Nephron (organoid): ENCODE measurements around the gene SOAT2.
"Not testable (repeated sequence)": the region's sequence is repeated elsewhere in the genome, so short reads cannot be mapped to it uniquely, and the experiment has no call there.

Experiments used
- H3K27ac Mint-ChIP-seq, 3 experiments: 2 replicates each; pipeline ENCODE4 v1.8.0; 2020; ENCODE audit warnings: mixed read lengths in 3 of 3, mild to moderate bottlenecking in 2 of 3, moderate library complexity in 1 of 3
- H3K27me3 Mint-ChIP-seq: 2 replicates; pipeline ENCODE4 v1.8.0; 2021; ENCODE audit warnings: low read depth, mild to moderate bottlenecking, moderate library complexity, mixed read lengths
- H3K36me3 Mint-ChIP-seq: 2 replicates; pipeline ENCODE4 v1.8.0; 2020; ENCODE audit warnings: low read depth, mixed read lengths
- H3K4me1 Mint-ChIP-seq: 2 replicates; pipeline ENCODE4 v1.8.0; 2020; ENCODE audit warnings: mixed read lengths
- H3K4me3 Mint-ChIP-seq, 3 experiments: 2 replicates each; pipeline ENCODE4 v1.8.0; 2020; ENCODE audit warnings: mild to moderate bottlenecking in 3 of 3, mixed read lengths in 3 of 3, moderate library complexity in 2 of 3
- H3K9me3 Mint-ChIP-seq: 2 replicates; pipeline ENCODE4 v1.8.0; 2020; ENCODE audit warnings: mixed read lengths
- TF ChIP-seq, protein P1 (sequence below), 3 experiments: fragments of 200-600 bp; sonication (generic); IDR thresholded peaks; one replicate each; pipeline ENCODE4 v1.5.0; 2021; ENCODE audit warnings: antibody characterized with exemption in 3 of 3; ENCODE audit not compliant: unreplicated experiment in 3 of 3

Gene SOAT2

DNA sequence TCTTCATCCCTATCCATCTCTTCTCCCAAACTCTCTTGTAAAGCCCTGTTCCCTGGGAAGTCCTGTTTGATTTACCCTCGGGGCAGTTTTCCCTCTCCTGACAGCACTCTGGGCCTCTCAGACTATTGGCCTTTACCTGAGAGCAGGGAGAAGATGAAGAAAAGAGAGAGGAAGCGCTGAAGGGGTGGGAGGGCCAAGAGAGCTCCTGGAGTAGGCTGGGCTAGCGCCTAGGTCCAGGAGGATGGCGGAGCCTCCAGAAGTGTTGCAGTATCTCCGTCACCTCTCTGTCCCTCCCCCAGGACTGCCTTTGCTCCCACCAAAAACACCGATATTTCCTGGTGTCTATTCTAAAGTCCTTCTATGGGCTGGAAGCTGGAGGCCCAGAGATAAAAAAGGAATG, 11.5 kb upstream of the SOAT2 start:
- Mint-ChIP-seq H3K27me3 (peaks cover 13% of the 10 kb centered on the region), H3K27ac (no peak overlapping the region), H3K4me1 (peaks cover 17% of the 10 kb centered on the region), H3K4me3 (no peak overlapping the region), H3K9me3 (no peaks in the 10 kb centered on the region), H3K36me3 (no peaks in the 10 kb centered on the region)
- TF ChIP-seq, protein P1, sequence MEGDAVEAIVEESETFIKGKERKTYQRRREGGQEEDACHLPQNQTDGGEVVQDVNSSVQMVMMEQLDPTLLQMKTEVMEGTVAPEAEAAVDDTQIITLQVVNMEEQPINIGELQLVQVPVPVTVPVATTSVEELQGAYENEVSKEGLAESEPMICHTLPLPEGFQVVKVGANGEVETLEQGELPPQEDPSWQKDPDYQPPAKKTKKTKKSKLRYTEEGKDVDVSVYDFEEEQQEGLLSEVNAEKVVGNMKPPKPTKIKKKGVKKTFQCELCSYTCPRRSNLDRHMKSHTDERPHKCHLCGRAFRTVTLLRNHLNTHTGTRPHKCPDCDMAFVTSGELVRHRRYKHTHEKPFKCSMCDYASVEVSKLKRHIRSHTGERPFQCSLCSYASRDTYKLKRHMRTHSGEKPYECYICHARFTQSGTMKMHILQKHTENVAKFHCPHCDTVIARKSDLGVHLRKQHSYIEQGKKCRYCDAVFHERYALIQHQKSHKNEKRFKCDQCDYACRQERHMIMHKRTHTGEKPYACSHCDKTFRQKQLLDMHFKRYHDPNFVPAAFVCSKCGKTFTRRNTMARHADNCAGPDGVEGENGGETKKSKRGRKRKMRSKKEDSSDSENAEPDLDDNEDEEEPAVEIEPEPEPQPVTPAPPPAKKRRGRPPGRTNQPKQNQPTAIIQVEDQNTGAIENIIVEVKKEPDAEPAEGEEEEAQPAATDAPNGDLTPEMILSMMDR (IDR thresholded peaks at IDR 0.05; ENCODE audit: unreplicated experiment in 3 of 3), result no peak

DNA sequence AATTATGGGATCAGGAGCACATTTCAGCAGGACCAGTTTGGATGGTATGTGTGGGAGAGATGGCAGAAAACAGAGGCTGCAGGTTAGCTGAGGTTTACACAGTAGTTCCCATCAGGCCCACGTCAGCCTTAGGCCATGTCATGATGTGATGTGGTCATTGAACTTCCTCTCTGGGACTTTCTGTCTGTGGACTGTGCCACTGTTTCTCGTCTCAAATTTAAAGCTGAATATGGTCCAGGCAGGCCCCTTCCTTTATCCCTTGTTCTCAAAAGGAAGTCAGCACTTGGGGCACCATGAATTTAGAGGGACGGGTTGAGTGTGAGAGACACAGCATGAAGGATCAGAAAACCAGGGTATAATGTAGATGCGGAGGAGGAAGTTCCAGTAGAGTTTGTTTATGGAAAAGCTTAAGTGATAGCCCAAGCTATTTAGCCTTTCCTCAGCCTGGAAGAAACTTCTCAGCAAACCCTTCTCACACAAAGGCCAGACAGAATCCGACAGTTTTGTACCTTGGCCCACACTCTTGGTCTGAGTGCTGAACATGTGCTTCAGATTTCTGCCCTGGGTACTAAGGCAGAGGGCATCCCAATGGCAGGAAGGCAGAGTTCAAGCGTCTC, 9.4 kb upstream of the SOAT2 start:
- H3K4me1 Mint-ChIP-seq, result peaks cover 33% of the 10 kb centered on the region
- peaks cover 26% of the 10 kb centered on the region for H3K27me3 Mint-ChIP-seq
- no peaks in the 10 kb centered on the region for H3K36me3 Mint-ChIP-seq
- peak overlapping the region; percentile 5 to 86 (median 86) for H3K27ac Mint-ChIP-seq
- H3K4me3 Mint-ChIP-seq, result peak overlapping the region; percentile 0 to 53 (median 5)
- TF ChIP-seq, protein P1 (IDR thresholded peaks at IDR 0.05; ENCODE audit: unreplicated experiment in 3 of 3), result no peak
- no peaks in the 10 kb centered on the region for H3K9me3 Mint-ChIP-seq

- no peaks in the 10 kb centered on the region for H3K9me3 Mint-ChIP-seq
- peak overlapping the region in 1 of 3 experiments; percentile 53 for H3K4me3 Mint-ChIP-seq
- peaks cover 38% of the 10 kb centered on the region for H3K4me1 Mint-ChIP-seq
- H3K27me3 Mint-ChIP-seq, result peaks cover 31% of the 10 kb centered on the region
- TF ChIP-seq, protein P1 (IDR thresholded peaks at IDR 0.05; ENCODE audit: unreplicated experiment in 3 of 3), result no peak
- peak overlapping the region; percentile 5 to 86 (median 86) for H3K27ac Mint-ChIP-seq
- no peaks in the 10 kb centered on the region for H3K36me3 Mint-ChIP-seq
These were observed 8.9 kb upstream of the SOAT2 start for GRCh38 chr12:53094394-53094787.

DNA sequence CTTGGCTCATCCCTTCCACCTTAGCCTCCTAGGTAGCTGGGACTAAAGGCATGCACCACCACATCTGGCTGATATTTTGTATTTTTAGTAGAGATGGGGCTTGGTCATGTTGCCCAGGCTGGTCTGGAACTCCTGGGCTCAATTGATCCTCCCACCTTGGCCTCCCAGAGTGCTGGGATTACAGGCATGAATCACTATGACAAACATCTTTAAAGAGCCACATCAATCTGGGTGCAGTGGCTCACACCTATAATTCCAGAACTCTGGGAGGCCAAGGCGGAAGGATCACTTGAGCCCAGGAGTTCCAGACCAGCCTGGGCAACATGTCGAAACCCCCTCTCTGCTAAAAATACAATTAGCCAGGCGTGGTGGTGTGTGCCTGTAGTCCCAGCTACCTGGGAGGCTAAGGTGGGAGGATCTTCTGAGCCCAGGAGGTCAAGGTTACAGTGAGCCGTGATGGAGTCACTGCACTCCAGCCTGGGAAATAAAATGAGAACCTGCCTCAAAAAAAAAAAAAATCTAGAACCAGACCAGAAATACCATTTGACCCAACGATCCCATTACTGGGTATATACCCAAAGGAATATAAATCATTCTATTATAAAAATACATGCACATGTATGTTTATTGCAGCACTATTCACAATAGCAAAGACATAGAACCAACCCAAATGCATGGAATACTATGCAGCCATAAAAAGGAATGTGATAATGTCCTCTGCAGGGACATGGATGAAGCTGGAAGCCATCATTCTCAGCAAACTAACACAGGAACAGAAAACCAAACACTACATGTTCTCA, 8.3 kb upstream of the SOAT2 start:
- not testable (repeated sequence) for H3K9me3 Mint-ChIP-seq, H3K36me3 Mint-ChIP-seq
- H3K27ac Mint-ChIP-seq, result peak overlapping the region in 2 of 3 experiments; percentile 74 to 86
- H3K4me3 Mint-ChIP-seq, result peak overlapping the region in 2 of 3 experiments; percentile 19 to 48
- peaks cover 41% of the 10 kb centered on the region for H3K4me1 Mint-ChIP-seq
- H3K27me3 Mint-ChIP-seq, result peaks cover 31% of the 10 kb centered on the region

DNA sequence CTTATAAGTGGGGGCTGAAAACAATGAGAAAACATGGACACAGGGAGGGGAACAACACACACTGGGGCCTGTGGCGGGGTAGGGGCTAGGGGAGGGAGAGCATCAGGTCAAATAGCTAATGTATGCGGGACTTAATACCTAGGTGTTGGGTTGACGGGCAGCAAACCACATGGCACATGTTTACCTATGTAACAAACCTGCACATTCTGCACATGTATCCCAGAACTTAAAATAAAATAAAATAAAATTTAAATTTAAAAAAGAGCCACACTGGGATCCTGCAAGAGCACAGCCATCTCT, 7.7 kb upstream of the SOAT2 start:
- peak overlapping the region in 1 of 3 experiments; percentile 74 for H3K27ac Mint-ChIP-seq
- H3K27me3 Mint-ChIP-seq, result peaks cover 31% of the 10 kb centered on the region
- H3K4me3 Mint-ChIP-seq, result peak overlapping the region in 2 of 3 experiments; percentile 19 to 48
- H3K9me3 Mint-ChIP-seq, H3K36me3 Mint-ChIP-seq: not testable (repeated sequence)
- peaks cover 44% of the 10 kb centered on the region for H3K4me1 Mint-ChIP-seq

- no peaks in the 10 kb centered on the region for H3K9me3 Mint-ChIP-seq
- TF ChIP-seq, protein P1 (IDR thresholded peaks at IDR 0.05; ENCODE audit: unreplicated experiment in 3 of 3), result no peak
- H3K4me3 Mint-ChIP-seq, result peak overlapping the region; percentile 81 to 87 (median 83)
These were observed 7.1 kb upstream of the SOAT2 start for GRCh38 chr12:53096089-53096741.

More at GRCh38 chr12:53096089-53096741, 7.1 kb upstream of the SOAT2 start:
- H3K36me3 Mint-ChIP-seq, result no peaks in the 10 kb centered on the region
- H3K27ac Mint-ChIP-seq, result peak overlapping the region; percentile 62 to 94 (median 82)
- peaks cover 44% of the 10 kb centered on the region for H3K4me1 Mint-ChIP-seq
- H3K27me3 Mint-ChIP-seq, result peaks cover 31% of the 10 kb centered on the region
